Duodenal mucosa (tissue), 2 donors: Measurements from ENCODE around the gene FILIP1L.

Source experiments
- H3K27ac ChIP-seq: one replicate; pipeline ENCODE4 v1.7.0; 2013; ENCODE audit warnings: low read depth, low read length
- H3K27me3 ChIP-seq, 2 donors: one replicate each; pipeline ENCODE4 v1.7.0; 2013; ENCODE audit warnings: low read length in 2 of 2, control low read depth in 1 of 2; ENCODE audit not compliant: insufficient read depth in 2 of 2, control insufficient read depth in 1 of 2
- H3K36me3 ChIP-seq, 2 donors: one replicate each; pipeline ENCODE4 v1.7.0; 2013; ENCODE audit warnings: low read length in 2 of 2, control low read depth in 1 of 2; ENCODE audit not compliant: insufficient read depth in 2 of 2, control insufficient read depth in 1 of 2
- H3K4me1 ChIP-seq, 2 donors: one replicate each; pipeline ENCODE4 v1.7.0; 2013; ENCODE audit warnings: low read length in 2 of 2, control low read depth in 1 of 2; ENCODE audit not compliant: insufficient read depth in 2 of 2, control insufficient read depth in 1 of 2
- H3K4me3 ChIP-seq, 2 donors: one replicate each; pipeline ENCODE4 v1.7.0; 2013; ENCODE audit warnings: low read length in 2 of 2, low read depth in 1 of 2
- H3K9ac ChIP-seq, 2 donors: one replicate each; pipeline ENCODE4 v1.7.0; 2013; ENCODE audit warnings: low read length in 2 of 2, low read depth in 1 of 2
- H3K9me3 ChIP-seq, 2 donors: one replicate each; pipeline ENCODE4 v1.7.0; 2013; ENCODE audit warnings: low read length in 2 of 2, control low read depth in 1 of 2; ENCODE audit not compliant: control insufficient read depth in 1 of 2

The FILIP1L gene

GRCh38 chr3:100150473-100150872, 36.2 kb upstream of the FILIP1L start:
- H3K27ac ChIP-seq = no peak overlapping the region
- peaks cover 0 to 5% of the 10 kb centered on the region in 2 donors for H3K9me3 ChIP-seq
- H3K9ac ChIP-seq = no peak overlapping the region
- H3K4me1 ChIP-seq = no peaks in the 10 kb centered on the region
- no peak overlapping the region for H3K4me3 ChIP-seq
- no peaks in the 10 kb centered on the region for H3K27me3 ChIP-seq
- H3K36me3 ChIP-seq = no peaks in the 10 kb centered on the region

- H3K4me1 ChIP-seq = no peaks in the 10 kb centered on the region
- H3K27ac ChIP-seq = no peak overlapping the region
- H3K4me3 ChIP-seq = no peak overlapping the region
- no peaks in the 10 kb centered on the region for H3K36me3 ChIP-seq
- H3K9ac ChIP-seq = no peak overlapping the region
- no peaks in the 10 kb centered on the region for H3K27me3 ChIP-seq
- H3K9me3 ChIP-seq = no peaks in the 10 kb centered on the region
Measured at GRCh38 chr3:100149713-100150415, 35.6 kb upstream of the FILIP1L start.

DNA sequence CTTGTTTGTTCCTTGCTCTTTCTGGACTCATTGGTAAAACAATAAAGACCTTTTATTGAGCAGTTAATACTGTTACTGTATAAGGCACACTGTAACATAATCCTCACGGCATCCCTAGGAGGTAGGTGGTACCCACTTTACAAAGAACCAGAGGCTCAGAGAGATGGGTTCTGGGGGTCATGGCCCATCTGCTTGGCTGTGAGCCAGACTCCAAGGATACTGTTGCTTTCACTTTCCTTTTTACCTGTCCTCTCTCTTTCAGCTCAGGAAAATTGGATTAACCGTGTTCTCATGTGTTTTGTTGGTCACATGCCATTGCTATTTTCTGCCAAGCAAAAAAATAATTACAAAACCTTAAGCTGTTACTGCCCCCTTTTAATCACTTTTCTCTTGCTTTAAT, 34.8 kb upstream of the FILIP1L start:
- H3K9me3 ChIP-seq = peaks cover 0 to 1% of the 10 kb centered on the region in 2 donors
- no peaks in the 10 kb centered on the region for H3K36me3 ChIP-seq
- no peak overlapping the region for H3K9ac ChIP-seq
- no peak overlapping the region for H3K4me3 ChIP-seq
- no peaks in the 10 kb centered on the region for H3K4me1 ChIP-seq
- H3K27ac ChIP-seq = no peak overlapping the region
- no peaks in the 10 kb centered on the region for H3K27me3 ChIP-seq

GRCh38 chr3:100144255-100144866, 30.1 kb upstream of the FILIP1L start:
- H3K27me3 ChIP-seq = no peaks in the 10 kb centered on the region

GRCh38 chr3:100141586-100141985, 27.3 kb upstream of the FILIP1L start:
- peaks cover 2 to 10% of the 10 kb centered on the region in 2 donors for H3K9me3 ChIP-seq
- H3K27ac ChIP-seq = no peak overlapping the region
- H3K9ac ChIP-seq = no peak overlapping the region
- no peaks in the 10 kb centered on the region for H3K27me3 ChIP-seq
- H3K36me3 ChIP-seq = no peaks in the 10 kb centered on the region
- H3K4me3 ChIP-seq = no peak overlapping the region
- peaks cover 0 to 4% of the 10 kb centered on the region in 2 donors for H3K4me1 ChIP-seq

More at GRCh38 chr3:100144255-100144866, 30.1 kb upstream of the FILIP1L start:
- H3K27ac ChIP-seq = no peak overlapping the region
- H3K9me3 ChIP-seq = peaks cover 2 to 10% of the 10 kb centered on the region in 2 donors
- H3K9ac ChIP-seq = no peak overlapping the region
- no peaks in the 10 kb centered on the region for H3K36me3 ChIP-seq
- no peak overlapping the region for H3K4me3 ChIP-seq
- no peaks in the 10 kb centered on the region for H3K4me1 ChIP-seq

DNA sequence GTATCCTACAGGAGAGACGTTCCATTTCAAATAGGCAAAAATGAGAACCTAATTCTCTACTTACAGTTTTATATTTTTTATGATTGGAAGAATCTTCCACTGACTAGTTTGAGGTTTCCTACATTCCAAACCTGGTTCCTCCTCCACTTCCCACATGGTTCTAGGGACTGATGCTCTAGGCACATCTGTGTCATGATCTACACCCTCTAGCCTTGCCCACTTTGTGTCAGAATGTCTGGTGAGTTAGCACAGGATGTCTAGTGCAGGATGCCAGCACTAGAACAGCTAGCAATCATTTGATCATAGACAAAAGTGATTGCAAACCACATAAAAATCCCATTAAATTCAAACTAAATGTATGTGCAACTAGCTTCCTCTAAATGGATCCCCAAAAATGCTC, 26.7 kb upstream of the FILIP1L start:
- no peak overlapping the region for H3K9ac ChIP-seq
- peaks cover 2 to 10% of the 10 kb centered on the region in 2 donors for H3K9me3 ChIP-seq
- H3K4me1 ChIP-seq = peaks cover 0 to 9% of the 10 kb centered on the region in 2 donors
- no peak overlapping the region for H3K4me3 ChIP-seq
- no peak overlapping the region for H3K27ac ChIP-seq
- H3K27me3 ChIP-seq = no peaks in the 10 kb centered on the region
- no peaks in the 10 kb centered on the region for H3K36me3 ChIP-seq

DNA sequence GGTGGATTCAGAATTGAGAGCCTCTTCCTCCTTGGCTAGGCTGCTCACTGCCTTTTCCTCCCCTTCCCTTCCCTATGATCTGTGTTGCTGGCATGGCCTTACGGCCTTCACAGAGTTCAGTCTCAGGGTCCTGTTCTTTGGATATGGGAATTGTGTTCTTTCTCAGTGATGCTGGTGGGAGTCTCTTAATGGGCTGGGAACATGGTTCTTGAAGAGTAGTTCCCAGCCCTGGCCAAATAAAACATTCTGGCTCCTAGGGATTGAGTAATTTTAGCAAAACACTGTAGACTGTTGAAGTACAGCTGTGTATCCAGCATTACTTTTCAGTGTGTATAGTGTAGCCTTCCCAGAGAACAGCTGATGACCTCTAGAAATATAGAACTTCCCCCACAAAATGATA, 22.6 kb upstream of the FILIP1L start:
- Histone ChIP-seq H3K27ac (no peak overlapping the region), H3K9me3 (no peaks in the 10 kb centered on the region)

GRCh38 chr3:100131241-100131640, 16.9 kb upstream of the FILIP1L start:
- Histone ChIP-seq H3K36me3 (no peaks in the 10 kb centered on the region), H3K4me3 (no peak overlapping the region), H3K27me3 (no peaks in the 10 kb centered on the region), H3K27ac (no peak overlapping the region), H3K4me1 (peaks cover 0 to 1% of the 10 kb centered on the region in 2 donors), H3K9me3 (no peaks in the 10 kb centered on the region), H3K9ac (no peak overlapping the region)

More for the DNA sequence above, 22.6 kb upstream of the FILIP1L start:
- no peak overlapping the region for H3K9ac ChIP-seq
- no peaks in the 10 kb centered on the region for H3K27me3 ChIP-seq
- peaks cover 0 to 9% of the 10 kb centered on the region in 2 donors for H3K4me1 ChIP-seq
- H3K36me3 ChIP-seq = no peaks in the 10 kb centered on the region
- H3K4me3 ChIP-seq = no peak overlapping the region

GRCh38 chr3:100129941-100130340, 15.6 kb upstream of the FILIP1L start:
- no peak overlapping the region for H3K27ac ChIP-seq
- H3K27me3 ChIP-seq = no peaks in the 10 kb centered on the region
- no peaks in the 10 kb centered on the region for H3K4me1 ChIP-seq
- no peak overlapping the region for H3K9ac ChIP-seq
- no peak overlapping the region for H3K4me3 ChIP-seq
- no peaks in the 10 kb centered on the region for H3K9me3 ChIP-seq
- no peaks in the 10 kb centered on the region for H3K36me3 ChIP-seq

DNA sequence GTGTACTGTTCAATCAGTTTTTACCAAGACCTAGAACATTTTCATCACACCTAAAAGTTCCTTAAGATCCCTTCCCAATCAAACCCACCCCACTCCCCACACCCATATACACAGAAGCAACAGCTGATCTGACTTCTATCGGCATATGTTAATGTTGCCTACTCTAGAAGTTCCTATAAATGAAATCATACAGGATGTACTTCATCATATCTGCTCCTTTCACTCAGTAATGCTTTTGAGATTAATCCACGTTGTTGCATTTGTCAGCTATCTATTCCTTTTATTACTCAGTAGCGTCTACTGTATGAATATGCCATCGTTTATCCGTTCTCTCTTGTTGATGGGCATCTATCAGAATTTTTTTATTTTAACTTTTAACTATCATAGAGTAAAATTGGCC, 14.3 kb upstream of the FILIP1L start:
- H3K27me3 ChIP-seq = no peaks in the 10 kb centered on the region
- H3K9ac ChIP-seq = no peak overlapping the region
- H3K4me3 ChIP-seq = no peak overlapping the region
- no peaks in the 10 kb centered on the region for H3K36me3 ChIP-seq
- no peak overlapping the region for H3K27ac ChIP-seq
- no peaks in the 10 kb centered on the region for H3K9me3 ChIP-seq
- no peaks in the 10 kb centered on the region for H3K4me1 ChIP-seq
